ENCODE results near the gene ZNRF1.

- TF ChIP-seq EZH2 (IDR thresholded peaks at IDR 0.05) (no peak), POLR2AphosphoS5 (IDR thresholded peaks at IDR 0.05; ENCODE audit: borderline replicate concordance, low read depth, low read length) (no peak), FOXP2 (optimal IDR thresholded peaks at IDR 0.05; ENCODE audit: control extremely low read depth, extremely low read length, insufficient read depth) (no peak)
Measured at GRCh38 chr16:75120253-75120652, 121.4 kb downstream of the ZNRF1 start.
